GM21529 (cell line): Measurements from ENCODE around the gene SMIM11.
"Not testable (repeated sequence)": the region's sequence is repeated elsewhere in the genome, so short reads cannot be mapped to it uniquely, and the experiment has no call there.

Experiments
- ATAC-seq: cut with Tn5 transposase; IDR thresholded peaks from one replicate; pipeline ENCODE4 v1.9.1; 2021; ENCODE audit not compliant: unreplicated experiment

Gene SMIM11

DNA sequence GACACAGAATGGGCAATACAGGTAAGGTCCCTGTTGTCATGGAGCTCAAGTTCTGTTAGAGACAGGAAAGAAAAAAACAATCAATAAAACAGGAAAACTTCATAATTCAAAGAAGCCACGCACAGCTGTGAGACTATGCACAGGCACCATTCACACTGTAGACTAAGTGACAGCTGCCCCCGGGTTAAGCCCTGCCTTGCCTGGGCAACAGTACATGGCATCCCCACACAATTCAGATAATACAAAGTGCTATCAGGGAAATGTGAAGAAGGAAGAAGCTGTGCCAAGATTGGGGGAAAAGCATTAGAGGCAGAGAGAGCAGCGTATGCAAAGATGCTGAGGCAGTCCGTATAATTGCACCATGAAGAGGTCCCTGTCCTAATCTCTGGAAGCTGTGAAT, 20.5 kb upstream of the SMIM11 start:
- ATAC-seq = no peak

DNA sequence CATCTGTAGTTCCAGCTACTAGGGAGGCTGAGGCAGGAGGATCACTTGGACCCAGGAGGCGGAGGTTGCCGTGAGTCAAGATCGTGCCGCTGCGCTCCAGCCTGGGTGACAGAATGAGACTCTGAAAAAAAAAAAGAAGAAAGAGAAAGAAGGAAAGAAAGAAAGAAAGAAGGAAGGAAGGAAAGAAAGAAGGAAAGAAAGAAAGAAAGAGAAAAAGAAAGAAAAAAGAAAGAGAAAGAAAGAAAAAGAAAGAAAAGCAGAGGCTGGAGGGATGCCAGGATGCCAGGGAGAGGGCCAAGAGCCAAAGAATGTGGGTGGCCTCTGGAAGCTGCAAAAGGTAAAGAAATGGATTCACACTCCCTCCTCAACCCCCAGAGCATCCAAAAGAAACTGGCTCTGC, 19.7 kb upstream of the SMIM11 start:
- no peak for ATAC-seq

- ATAC-seq = no peak
These were observed 17.4 kb upstream of the SMIM11 start for GRCh38 chr21:34357889-34358288.

GRCh38 chr21:34358866-34359265, 16.4 kb upstream of the SMIM11 start:
- ATAC-seq = no peak

- ATAC-seq = no peak
These were observed 14.6 kb upstream of the SMIM11 start for GRCh38 chr21:34360488-34361241.

GRCh38 chr21:34362136-34362444, 13.2 kb upstream of the SMIM11 start:
- no peak for ATAC-seq

DNA sequence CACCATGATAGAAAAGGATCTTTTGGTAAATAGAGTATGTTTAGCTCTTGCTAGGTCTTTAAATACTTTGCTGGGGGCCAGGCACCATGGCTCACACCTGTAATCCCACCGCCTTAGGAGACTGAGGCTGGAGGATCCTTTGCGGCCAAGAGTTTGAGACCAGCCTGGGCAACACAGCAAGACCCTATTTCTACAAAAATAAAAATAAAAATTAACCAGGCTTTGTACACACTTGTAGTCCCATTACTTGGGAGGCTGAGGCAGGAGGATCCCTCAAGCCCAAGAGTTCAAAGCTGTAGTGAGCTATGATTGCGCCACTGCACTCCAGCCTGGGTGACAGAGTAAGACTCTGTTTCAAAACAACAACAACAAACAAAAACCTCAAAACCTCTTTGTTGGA, 12.6 kb upstream of the SMIM11 start:
- ATAC-seq = no peak

DNA sequence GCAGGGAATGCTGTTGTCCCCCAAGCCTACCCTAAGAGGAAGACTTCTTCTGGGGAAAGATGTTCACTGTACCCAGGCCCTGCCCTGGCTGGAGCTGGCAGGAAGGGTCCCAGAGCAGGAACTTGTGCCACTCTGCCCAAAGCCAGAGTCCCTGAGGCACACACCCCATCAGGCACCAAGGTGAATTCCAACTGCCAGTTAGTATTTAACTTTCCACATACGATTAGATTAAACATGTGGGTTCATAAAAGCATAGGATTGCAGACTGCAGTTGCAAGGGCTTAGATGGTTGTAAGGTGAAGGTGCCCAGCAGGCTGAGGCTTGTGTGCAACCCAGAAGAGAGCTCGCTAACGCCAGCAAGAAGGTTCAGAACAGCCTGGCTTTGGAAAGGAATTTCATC, 11.6 kb upstream of the SMIM11 start, which contains the start of gene KCNE2:
KCNE2 (plus strand) TSS at position 274 of the 400 bp plus-strand sequence. CDS start 6,473 bp downstream, outside the sequence.
- no peak for ATAC-seq

DNA sequence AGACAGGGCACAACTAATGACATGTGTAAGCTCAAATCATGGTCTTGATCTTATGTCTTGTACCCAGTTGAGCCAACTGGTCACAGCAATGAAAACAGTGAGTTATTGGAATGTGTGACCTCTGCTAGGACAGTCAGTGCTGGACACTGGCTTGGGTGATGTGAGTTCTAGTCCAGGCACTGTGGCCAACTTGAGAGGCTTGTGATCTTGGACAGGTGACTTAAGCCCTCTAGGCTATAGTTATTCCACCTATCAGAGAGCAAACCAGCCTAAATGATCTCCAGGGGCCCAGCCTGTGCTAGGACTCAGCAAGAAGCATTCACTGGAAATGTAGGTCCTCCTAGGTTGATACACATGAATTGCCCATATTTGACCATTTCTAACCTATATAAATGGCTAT, 10.4 kb upstream of the SMIM11 start:
- ATAC-seq = no peak

DNA sequence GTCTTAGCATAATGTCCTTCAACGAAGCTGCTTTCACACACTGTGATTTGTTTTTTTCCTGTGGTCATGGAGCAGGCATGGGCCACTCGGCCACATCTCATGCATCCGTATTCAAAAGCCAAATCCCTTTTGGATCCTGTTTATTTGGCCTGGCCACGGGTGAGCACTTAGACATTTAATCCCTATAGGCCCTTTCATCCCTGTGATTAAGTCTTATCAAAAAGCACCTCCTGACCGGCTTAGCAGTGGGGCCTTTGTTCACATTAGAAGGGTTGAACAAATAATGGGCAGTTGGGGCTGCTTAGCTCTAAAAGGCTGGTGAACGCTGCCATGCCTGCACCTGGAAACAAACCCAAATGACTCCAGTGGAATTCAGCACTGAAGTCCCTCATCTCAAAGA, 9.5 kb upstream of the SMIM11 start:
- ATAC-seq = no peak

GRCh38 chr21:34367320-34367935, 7.9 kb upstream of the SMIM11 start:
- ATAC-seq = no peak

DNA sequence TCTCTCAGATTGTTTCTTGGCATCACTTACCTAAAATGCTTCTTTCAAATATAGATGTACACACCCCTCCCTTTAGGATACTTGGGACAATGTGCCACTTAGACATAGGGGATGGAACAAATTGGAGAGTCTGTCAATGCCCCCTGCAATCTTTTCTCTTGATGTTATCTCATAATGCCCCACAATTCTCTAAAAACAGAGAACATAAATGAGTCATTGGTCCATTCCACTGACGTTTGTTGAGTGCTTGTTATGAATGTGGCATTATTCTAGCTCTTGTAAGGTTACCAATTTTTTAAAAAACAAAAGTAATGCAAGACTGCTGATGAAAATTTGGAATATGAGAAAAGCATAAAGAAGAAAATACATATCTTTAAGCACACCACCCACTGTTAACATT, 5.6 kb upstream of the SMIM11 start:
- ATAC-seq = no peak

DNA sequence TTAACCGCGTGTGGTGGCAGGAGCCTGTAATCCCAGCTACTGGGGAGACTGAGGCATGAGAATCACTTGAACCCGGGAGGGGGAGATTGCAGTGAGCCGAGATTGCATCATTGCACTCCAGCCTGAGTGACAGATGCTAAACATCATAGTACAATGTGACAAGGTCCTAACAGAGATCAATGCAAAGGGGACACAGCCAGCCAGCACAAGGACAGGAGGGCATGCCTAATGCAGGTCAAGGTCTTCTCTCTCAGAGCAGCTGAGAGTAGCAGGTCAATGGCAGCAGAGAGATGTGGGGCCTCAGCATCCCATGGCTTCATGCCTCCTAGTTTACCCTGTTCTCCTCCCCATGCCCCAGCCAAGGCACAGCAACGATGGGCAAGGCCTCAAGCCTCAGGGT, 3.0 kb upstream of the SMIM11 start:
- ATAC-seq = no peak

GRCh38 chr21:34374462-34374861, 845 bp upstream of the SMIM11 start:
- not testable (repeated sequence) for ATAC-seq

DNA sequence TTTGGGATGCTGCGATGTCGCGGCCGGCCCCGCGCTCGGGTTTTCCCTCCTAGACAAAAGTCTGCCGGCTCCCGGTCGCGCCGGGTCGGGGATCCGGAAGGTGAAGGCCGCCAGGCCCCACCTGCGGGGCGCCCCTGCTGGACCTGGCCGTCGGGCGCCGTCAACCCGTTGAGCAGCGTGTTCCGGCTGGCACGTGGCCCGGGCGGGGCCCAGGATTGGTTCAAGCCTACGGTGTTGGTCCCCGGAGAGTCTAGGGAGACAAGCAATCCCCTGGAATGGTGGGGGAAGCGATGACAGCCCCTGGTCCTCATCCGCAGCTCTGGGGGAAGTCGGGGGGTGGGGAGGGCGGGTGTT, 289 bp downstream of the SMIM11 start:
- ATAC-seq = peak; percentile 68

DNA sequence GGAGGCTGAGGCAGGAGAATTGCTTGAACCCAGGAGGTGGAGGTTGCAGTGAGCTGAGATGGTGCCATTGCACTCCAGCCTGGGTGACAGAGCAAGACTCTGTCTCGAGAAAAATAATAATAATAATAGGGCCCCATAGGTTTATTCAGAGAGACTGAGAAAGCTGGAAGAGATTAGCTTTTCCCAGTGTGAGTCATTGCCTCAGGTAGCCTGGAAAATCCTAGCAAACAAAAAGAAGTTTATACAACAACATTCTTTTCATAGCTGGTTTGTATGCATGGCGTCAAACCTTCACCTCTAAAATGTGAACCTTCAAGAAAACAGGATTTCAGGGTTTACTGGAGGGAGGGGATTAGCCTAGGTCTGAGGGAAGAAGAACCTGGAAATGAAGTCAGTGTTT, 7.8 kb downstream of the SMIM11 start:
- not testable (repeated sequence) for ATAC-seq

DNA sequence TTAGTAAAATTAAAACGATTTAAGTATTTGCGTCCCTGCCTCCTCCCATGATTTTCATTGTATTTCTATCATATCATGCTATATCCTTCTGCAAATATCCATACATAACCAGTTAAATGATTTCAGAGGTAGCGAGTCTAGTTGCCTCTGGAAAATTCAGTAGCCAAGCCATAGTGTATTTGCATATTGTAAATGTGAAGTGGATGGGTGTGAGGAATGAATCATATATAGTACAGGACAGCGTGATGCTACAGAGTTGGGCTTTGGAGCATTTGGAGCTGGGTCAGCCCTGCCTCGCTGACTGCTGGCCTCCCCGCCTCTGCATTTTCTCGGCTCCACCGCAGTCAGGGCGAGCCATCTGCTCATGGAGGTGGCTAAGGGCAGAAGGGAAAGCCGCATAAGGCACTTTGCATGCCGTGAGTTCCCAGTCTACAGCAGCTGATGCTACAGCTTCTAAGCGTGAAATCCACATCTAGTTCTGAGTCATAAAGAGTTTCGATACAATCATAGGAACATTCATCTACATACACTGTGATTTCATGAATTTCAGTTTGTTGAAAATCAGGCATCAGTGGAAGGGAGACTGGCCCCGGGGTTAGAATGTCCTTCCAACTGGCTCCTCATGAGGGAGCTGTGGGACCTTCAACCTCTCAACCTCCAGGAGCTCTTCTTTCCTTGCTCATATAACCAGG, 8.6 kb downstream of the SMIM11 start:
- ATAC-seq = peak; percentile 93

GRCh38 chr21:34400522-34400921, 25.2 kb downstream of the SMIM11 start:
- ATAC-seq = not testable (repeated sequence)

DNA sequence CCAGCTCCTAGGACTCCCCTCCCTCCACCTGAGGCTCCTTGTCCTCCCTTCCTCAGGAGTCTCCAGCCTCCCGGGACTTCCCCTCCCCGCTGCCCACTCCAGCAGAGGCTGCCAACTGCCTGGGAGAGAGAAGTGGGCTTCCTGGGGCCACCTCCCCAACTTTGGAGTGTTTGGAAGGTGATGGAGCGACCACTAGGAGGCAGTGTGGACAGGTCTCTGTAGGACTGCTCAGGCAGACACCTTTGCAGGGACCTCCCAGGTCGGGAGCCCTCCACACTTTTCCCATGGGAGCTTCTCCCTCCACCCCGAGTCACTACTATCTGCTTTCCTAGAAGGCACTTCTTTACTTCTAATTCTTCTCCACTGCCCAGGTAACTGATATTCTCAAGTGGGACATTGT, 29.4 kb downstream of the SMIM11 start:
- ATAC-seq = not testable (repeated sequence)

GRCh38 chr21:34405686-34406085, 30.4 kb downstream of the SMIM11 start:
- not testable (repeated sequence) for ATAC-seq

DNA sequence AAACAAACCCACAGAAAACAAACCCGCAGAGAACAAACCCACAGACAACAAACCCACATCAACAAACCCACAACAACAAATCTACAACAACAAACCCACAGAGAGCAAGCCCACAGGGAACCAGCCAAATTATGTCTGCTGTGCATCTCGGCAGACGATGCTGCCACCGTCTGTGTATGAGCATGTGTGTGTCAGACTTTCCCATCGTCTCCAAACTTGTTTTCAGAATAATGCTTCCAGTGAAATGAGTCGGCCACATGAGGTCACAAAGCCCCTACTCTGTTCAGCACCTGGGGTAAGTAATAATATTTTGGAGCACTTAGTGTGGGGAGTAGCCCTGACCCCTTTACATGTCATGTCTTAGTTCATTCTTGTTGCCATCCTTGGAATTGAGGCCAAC, 30.8 kb downstream of the SMIM11 start:
- not testable (repeated sequence) for ATAC-seq

- ATAC-seq = not testable (repeated sequence)
These were observed 31.4 kb downstream of the SMIM11 start for GRCh38 chr21:34406676-34407075.
